ENCODE measurements around the gene ADGRG1.

- no peak for TF ChIP-seq TEAD1 (CRISPR knock-in tag; IDR thresholded peaks at IDR 0.05)
- no peak for TF ChIP-seq NR2C2 (CRISPR knock-in tag; IDR thresholded peaks at IDR 0.05)
- no peak for TF ChIP-seq CREM (CRISPR knock-in tag; IDR thresholded peaks at IDR 0.05)
- TF ChIP-seq, protein P1, sequence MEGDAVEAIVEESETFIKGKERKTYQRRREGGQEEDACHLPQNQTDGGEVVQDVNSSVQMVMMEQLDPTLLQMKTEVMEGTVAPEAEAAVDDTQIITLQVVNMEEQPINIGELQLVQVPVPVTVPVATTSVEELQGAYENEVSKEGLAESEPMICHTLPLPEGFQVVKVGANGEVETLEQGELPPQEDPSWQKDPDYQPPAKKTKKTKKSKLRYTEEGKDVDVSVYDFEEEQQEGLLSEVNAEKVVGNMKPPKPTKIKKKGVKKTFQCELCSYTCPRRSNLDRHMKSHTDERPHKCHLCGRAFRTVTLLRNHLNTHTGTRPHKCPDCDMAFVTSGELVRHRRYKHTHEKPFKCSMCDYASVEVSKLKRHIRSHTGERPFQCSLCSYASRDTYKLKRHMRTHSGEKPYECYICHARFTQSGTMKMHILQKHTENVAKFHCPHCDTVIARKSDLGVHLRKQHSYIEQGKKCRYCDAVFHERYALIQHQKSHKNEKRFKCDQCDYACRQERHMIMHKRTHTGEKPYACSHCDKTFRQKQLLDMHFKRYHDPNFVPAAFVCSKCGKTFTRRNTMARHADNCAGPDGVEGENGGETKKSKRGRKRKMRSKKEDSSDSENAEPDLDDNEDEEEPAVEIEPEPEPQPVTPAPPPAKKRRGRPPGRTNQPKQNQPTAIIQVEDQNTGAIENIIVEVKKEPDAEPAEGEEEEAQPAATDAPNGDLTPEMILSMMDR (IDR thresholded peaks at IDR 0.05): no peak
- TF ChIP-seq, protein P2, sequence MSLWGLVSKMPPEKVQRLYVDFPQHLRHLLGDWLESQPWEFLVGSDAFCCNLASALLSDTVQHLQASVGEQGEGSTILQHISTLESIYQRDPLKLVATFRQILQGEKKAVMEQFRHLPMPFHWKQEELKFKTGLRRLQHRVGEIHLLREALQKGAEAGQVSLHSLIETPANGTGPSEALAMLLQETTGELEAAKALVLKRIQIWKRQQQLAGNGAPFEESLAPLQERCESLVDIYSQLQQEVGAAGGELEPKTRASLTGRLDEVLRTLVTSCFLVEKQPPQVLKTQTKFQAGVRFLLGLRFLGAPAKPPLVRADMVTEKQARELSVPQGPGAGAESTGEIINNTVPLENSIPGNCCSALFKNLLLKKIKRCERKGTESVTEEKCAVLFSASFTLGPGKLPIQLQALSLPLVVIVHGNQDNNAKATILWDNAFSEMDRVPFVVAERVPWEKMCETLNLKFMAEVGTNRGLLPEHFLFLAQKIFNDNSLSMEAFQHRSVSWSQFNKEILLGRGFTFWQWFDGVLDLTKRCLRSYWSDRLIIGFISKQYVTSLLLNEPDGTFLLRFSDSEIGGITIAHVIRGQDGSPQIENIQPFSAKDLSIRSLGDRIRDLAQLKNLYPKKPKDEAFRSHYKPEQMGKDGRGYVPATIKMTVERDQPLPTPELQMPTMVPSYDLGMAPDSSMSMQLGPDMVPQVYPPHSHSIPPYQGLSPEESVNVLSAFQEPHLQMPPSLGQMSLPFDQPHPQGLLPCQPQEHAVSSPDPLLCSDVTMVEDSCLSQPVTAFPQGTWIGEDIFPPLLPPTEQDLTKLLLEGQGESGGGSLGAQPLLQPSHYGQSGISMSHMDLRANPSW (CRISPR knock-in tag; conservative IDR thresholded peaks at IDR 0.05; ENCODE audit: low read depth): no peak
- no peak for TF ChIP-seq NFYB (CRISPR knock-in tag; conservative IDR thresholded peaks at IDR 0.05; ENCODE audit: low read depth)
- TF ChIP-seq ZNF121 (CRISPR knock-in tag; IDR thresholded peaks at IDR 0.05): no peak
- no peak for TF ChIP-seq TEAD4 (CRISPR knock-in tag; IDR thresholded peaks at IDR 0.05)
These were observed 52.5 kb downstream of the ADGRG1 start for GRCh38 chr16:57680842-57681375.
